ENCODE measurements around the gene FAF2.
A peak's percentile ranks its signal among the peaks of the same experiment; 100 is the strongest.

Gene FAF2

DNA sequence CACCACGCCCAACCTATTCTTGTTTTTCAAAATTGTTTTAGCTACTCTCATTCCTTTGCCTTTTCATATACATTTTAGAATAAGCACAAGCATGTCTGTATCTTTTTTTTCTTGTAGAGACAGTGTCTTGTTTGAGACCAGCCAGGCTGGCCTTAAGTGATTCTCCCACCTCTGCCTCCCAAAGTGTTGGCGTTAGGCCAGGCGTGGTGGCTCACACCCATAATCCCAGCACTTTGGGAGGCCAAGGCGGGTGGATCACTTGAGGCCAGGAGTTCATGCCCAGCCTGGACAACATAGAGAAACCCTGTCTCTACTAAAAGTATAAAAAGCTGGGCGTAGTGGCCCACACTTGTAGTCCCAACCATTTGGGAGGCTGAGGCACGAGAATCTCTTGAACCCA lies 76.0 kb downstream of the FAF2 start:
- no peak overlapping the region for H3K4me3 ChIP-seq (replicated peaks; ENCODE audit: insufficient read depth, low read length)
- no peak for DNase-seq (ENCODE audit: low read depth in 1 of 2, low spot score in 1 of 2)
- no peak overlapping the region for H3K27ac ChIP-seq (replicated peaks)
- TF ChIP-seq CTCF (IDR thresholded peaks at IDR 0.05; ENCODE audit: insufficient read depth, low read length), result no peak
- TF ChIP-seq POLR2AphosphoS5 (IDR thresholded peaks at IDR 0.05; ENCODE audit: low read depth), result no peak
- TF ChIP-seq SPI1 (IDR thresholded peaks at IDR 0.05; ENCODE audit: borderline replicate concordance, low read depth), result no peak
- no peak for TF ChIP-seq GABPA (IDR thresholded peaks at IDR 0.05; ENCODE audit: low read depth)
- no peak for TF ChIP-seq REST (IDR thresholded peaks at IDR 0.05; ENCODE audit: insufficient replicate concordance, low read depth)
- H3K27me3 ChIP-seq (ENCODE audit: insufficient read depth, poor library complexity, severe bottlenecking), result no peaks in the 10 kb centered on the region

DNA sequence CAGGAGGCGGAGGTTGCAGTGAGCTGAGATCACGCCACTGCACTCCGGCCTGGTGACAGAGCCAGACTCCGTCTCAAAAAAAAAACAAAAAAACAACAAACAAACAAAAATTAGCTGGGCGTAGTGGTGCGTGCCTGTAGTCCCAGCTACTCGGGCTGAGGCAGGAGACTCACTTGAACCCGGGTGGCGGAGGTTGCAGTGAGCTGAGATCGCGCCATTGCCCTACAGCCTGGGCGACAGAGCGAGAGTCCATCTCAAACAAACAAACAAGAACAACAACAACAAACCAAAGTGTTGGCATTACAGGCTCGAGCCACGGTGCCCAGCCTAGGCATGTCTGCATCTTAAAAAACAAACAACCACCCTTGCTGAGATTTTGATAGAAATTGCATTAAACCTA lies 76.8 kb downstream of the FAF2 start:
- DNase-seq (ENCODE audit: low read depth in 1 of 2, low spot score in 1 of 2), result no peak
- no peak overlapping the region for H3K27ac ChIP-seq (replicated peaks)
- H3K27me3 ChIP-seq (ENCODE audit: insufficient read depth, poor library complexity, severe bottlenecking), result no peaks in the 10 kb centered on the region
- TF ChIP-seq SPI1 (IDR thresholded peaks at IDR 0.05; ENCODE audit: borderline replicate concordance, low read depth), result no peak
- TF ChIP-seq REST (IDR thresholded peaks at IDR 0.05; ENCODE audit: insufficient replicate concordance, low read depth), result no peak
- TF ChIP-seq GABPA (IDR thresholded peaks at IDR 0.05; ENCODE audit: low read depth), result no peak
- TF ChIP-seq CTCF (IDR thresholded peaks at IDR 0.05; ENCODE audit: insufficient read depth, low read length), result no peak
- TF ChIP-seq POLR2AphosphoS5 (IDR thresholded peaks at IDR 0.05; ENCODE audit: low read depth), result no peak
- H3K4me3 ChIP-seq (replicated peaks; ENCODE audit: insufficient read depth, low read length), result no peak overlapping the region

- Histone ChIP-seq H3K27ac (replicated peaks) (no peak overlapping the region), H3K4me3 (replicated peaks; ENCODE audit: insufficient read depth, low read length) (no peak overlapping the region), H3K27me3 (ENCODE audit: insufficient read depth, poor library complexity, severe bottlenecking) (no peaks in the 10 kb centered on the region)
- TF ChIP-seq CTCF (IDR thresholded peaks at IDR 0.05; ENCODE audit: insufficient read depth, low read length) (no peak), POLR2AphosphoS5 (IDR thresholded peaks at IDR 0.05; ENCODE audit: low read depth) (0 out of 2 replicates have a peak, but pooled peaks have one; percentile 5)
- no peak for DNase-seq (ENCODE audit: low read depth in 1 of 2, low spot score in 1 of 2)
Measured at GRCh38 chr5:176525677-176526076, 77.5 kb downstream of the FAF2 start.

- no peak for DNase-seq (ENCODE audit: low read depth in 1 of 2, low spot score in 1 of 2)
Measured at GRCh38 chr5:176526462-176526861, 78.3 kb downstream of the FAF2 start.

More at GRCh38 chr5:176526462-176526861, 78.3 kb downstream of the FAF2 start:
- TF ChIP-seq SPI1 (IDR thresholded peaks at IDR 0.05; ENCODE audit: borderline replicate concordance, low read depth), result no peak
- TF ChIP-seq GABPA (IDR thresholded peaks at IDR 0.05; ENCODE audit: low read depth), result no peak
- no peak for TF ChIP-seq REST (IDR thresholded peaks at IDR 0.05; ENCODE audit: insufficient replicate concordance, low read depth)
- no peak for TF ChIP-seq CTCF (IDR thresholded peaks at IDR 0.05; ENCODE audit: insufficient read depth, low read length)
- no peak for TF ChIP-seq POLR2AphosphoS5 (IDR thresholded peaks at IDR 0.05; ENCODE audit: low read depth)
- Histone ChIP-seq H3K27ac (replicated peaks) (no peak overlapping the region), H3K27me3 (ENCODE audit: insufficient read depth, poor library complexity, severe bottlenecking) (no peaks in the 10 kb centered on the region), H3K4me3 (replicated peaks; ENCODE audit: insufficient read depth, low read length) (no peak overlapping the region)

All from HL-60 (cell line).